Cardiac fibroblast (primary cell): ENCODE results near the gene ATP1A2.
A peak's percentile ranks its signal among the peaks of the same experiment; 100 is the strongest.

Experiments used
- DNase-seq, 2 donors: peaks; one replicate each; pipeline versions ENCODE4 v3.0.0 to v3.0.0-alpha.2; 2010; ENCODE audit warnings: low read depth in 2 of 2
- H3K4me3 ChIP-seq, 2 donors: replicated peaks in 1 of 2; 1 replicate in 1 of 2; 2 replicates in 1 of 2; pipeline ENCODE4 v1.5.1; 2011; ENCODE audit warnings: low read depth in 2 of 2, low read length in 2 of 2, mild to moderate bottlenecking in 2 of 2, moderate library complexity in 1 of 2
- CTCF ChIP-seq: IDR thresholded peaks from one replicate; pipeline ENCODE4 v1.5.1; 2011; ENCODE audit warnings: low read depth, mild to moderate bottlenecking, low read length, inconsistent platforms

ATP1A2 gene

GRCh38 chr1:160115545-160116282, at the start of gene ATP1A2:
TSS of gene ATP1A2 (plus strand) at chr1:160115759. CDS start at chr1:160115862, 103 bp downstream.
- DNase-seq, result no peak
- H3K4me3 ChIP-seq, result no peak within 1 kb of the TSS
- TF ChIP-seq CTCF, result no peak

DNA sequence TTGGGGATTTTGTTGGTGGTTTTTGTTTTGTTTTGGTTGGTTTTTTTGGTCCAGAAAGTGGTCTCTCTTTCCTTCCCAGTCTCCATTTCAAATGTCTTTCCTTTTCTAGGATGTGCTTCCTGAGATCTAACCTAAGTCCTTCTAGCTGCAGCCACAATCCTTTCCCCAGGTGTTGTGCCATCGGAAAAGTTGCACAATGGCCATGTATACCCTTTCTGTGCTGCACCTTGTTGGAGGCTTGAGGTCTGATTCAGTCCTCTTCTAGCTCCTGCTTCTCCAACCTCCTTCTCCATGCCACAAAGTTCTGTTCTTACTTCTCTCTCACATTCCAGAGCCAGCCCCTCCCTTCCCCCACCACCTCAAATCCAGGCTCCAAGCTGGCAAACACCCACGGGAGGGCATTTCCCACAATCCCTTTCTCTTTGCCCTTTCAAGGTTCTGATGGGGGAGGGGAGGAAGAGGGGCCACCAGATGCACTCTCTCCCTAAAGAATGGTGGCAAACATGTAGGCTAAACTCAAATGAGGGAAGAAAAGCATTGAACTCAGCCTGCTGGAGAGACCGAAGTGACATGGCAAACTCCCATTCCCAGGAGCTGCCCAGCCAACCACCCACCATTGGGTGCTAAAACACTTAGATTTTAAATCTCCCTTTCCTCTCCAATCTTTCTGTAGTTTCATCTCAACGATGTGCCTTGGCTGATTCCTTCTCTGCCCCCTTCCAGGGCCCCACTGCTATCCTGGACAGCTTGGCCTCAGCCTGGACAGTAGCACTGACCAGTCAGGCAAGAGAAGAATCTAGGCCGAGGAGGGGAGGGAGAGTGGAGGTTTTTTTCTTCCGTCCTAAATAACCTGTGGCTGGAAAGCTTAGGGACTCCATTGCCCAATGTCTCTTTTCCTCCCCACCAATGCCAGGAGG, 48.5 kb upstream of the ATP1A2 start:
- no peak for DNase-seq
- no peak overlapping the region for H3K4me3 ChIP-seq
- TF ChIP-seq CTCF, result no peak

DNA sequence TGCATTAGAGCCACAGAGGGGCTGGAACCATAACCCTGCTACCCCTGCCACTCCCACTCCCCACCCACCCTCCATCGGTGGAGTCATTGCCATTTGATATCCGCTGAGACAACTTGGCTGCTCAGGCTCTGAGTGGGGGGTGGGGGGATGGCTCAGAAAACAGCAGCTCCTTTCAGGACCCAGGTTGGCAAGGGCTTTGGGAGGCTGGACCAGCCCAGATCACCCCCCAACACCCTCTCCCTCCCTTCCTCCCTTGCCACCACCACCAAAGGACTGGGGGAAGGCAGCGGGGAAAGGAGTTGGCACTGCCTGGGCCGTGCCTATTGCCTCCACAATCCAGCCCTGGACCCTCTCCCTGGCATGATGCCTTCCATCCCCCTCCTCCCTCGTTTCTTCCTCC, 47.3 kb upstream of the ATP1A2 start:
- H3K4me3 ChIP-seq, result no peak overlapping the region
- TF ChIP-seq CTCF, result no peak
- DNase-seq, result no peak

DNA sequence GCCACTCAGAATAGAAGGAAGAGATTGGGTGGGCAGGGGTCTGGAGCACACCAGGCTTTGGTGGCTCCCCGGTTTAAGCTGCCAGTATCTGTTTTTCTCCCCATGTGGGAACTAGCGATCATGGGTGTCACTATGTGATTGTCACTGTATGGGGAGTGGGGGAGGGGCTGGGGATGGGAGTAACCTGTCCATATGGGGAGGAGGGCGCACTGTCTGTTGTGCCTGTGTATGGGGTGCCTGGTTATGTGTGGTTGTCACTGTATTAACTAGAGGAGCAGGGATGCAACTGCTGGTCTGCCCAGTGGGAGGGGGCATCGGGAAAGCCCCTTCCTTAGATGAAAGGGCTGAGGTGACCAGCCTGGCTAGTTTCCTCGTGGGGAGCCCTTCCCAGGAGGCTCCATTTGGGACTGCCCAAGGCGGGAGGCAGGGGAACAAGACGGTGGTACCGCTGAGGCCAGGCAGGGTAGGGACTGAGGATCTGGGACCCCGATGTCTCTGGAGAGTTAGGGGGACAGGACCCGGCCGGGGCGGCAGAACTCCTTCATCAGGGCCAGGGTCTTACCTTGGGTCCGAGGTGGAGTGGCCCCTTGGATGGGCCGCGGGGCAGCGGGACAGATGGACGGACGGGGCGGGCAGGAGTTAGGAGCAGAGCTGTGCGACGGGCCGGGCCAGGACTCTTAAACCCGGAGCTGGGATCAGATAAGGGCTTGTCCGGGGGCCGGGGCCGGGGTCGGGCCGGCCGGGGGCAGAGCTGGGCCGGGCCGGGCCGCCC, 45.9 kb upstream of the ATP1A2 start, which contains the start of gene KCNJ10:
KCNJ10 (minus strand) TSS at position 701 of the 772 bp plus-strand sequence. CDS start 27,628 bp downstream, outside the sequence.
- TF ChIP-seq CTCF, result no peak
- DNase-seq, result no peak
- peak within 1 kb of the TSS; percentile 50 to 51 for H3K4me3 ChIP-seq

DNA sequence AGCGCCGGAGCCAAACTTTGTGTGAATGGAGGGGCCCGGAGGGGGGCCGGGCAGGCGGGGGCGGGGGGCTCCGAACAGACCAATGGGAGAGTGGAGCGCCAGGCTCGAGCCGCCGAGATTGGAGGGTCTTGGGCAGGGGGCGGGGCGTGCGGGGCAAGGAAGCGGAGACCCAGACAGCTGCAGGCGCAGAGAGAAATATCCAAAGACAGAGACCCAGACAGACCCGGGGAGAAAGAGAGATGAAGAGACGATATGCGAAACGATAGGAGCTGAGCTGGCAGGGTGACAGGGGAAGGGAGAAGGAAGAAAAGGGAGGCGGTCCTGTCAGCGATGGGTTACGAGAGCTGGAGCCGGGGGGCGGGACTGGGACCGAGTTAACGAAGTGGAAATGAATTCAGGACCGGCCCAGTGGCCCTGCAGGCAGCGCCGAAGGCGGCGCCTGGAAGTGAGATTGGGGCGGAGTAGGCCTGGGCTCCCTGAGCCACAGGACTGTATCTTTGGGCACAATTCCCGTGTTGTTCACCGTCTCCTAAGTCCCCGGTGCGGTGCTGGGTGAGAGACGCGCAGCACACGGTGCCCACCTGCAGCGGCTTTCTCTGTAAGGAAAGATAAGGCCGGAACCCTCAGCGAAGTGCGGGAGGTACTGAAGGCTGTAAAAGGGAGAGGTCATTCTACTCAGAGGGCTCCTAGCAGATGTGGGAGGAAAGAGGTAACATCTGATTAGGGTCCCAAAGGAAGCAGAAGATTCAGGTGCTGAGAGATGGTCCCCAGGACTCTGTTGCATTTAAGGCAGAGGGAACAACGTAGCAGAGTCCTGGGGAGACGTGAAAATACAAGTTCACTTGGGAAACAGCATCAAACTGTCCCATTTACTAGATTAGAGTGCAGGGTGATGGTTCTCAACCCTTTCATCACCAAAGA, 45.1 kb upstream of the ATP1A2 start:
- DNase-seq, result peak; percentile 40 to 59
- no peak for TF ChIP-seq CTCF
- H3K4me3 ChIP-seq, result peak overlapping the region; percentile 50 to 51
